Measurements from ENCODE around the gene RASAL3. TPM values are rescaled to one million over a fixed set of nuclear protein-coding genes. Genes with fewer than 3 reads are reported as not detected.

RASAL3 gene
- total RNA-seq, 1 donor from 2014 or later = not detected

DNA sequence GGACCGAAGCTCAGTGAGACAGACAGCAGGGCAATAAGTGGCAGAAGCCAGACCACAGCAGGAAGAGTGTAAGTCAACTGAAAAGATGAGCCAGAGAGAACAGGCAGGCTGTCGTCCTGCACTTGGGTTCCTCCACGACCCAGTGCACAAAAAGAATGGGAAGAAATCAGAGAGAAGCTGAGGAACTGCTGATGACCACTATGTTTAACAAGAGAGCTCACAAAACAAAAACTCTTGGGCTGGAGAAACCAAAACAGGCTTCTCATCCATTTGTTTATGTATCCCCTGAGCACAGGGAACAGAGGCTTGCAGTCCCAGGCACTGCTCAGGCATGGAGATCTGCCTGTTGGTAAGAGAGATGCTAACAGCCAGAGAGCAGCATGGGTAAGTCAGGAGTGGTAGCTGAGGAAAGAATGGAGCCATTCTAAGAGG is 59.5 kb downstream of the RASAL3 start:
- H3K36me3 Mint-ChIP-seq (ENCODE audit: unreplicated experiment) = peaks cover 22% of the 10 kb centered on the region
- TF ChIP-seq, protein P1, sequence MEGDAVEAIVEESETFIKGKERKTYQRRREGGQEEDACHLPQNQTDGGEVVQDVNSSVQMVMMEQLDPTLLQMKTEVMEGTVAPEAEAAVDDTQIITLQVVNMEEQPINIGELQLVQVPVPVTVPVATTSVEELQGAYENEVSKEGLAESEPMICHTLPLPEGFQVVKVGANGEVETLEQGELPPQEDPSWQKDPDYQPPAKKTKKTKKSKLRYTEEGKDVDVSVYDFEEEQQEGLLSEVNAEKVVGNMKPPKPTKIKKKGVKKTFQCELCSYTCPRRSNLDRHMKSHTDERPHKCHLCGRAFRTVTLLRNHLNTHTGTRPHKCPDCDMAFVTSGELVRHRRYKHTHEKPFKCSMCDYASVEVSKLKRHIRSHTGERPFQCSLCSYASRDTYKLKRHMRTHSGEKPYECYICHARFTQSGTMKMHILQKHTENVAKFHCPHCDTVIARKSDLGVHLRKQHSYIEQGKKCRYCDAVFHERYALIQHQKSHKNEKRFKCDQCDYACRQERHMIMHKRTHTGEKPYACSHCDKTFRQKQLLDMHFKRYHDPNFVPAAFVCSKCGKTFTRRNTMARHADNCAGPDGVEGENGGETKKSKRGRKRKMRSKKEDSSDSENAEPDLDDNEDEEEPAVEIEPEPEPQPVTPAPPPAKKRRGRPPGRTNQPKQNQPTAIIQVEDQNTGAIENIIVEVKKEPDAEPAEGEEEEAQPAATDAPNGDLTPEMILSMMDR (IDR thresholded peaks at IDR 0.05) = no peak
- no peak for DNase-seq (ENCODE audit: extremely low spot score, unreplicated experiment)
- H3K27me3 Mint-ChIP-seq (ENCODE audit: unreplicated experiment) = no peaks in the 10 kb centered on the region
- H3K4me1 Mint-ChIP-seq (ENCODE audit: unreplicated experiment) = peaks cover 24% of the 10 kb centered on the region
- no peak overlapping the region for H3K4me3 Mint-ChIP-seq (ENCODE audit: unreplicated experiment)
- no peaks in the 10 kb centered on the region for H3K9me3 Mint-ChIP-seq (ENCODE audit: unreplicated experiment)
- peak overlapping the region; percentile 35 for H3K27ac Mint-ChIP-seq (ENCODE audit: unreplicated experiment)

DNA sequence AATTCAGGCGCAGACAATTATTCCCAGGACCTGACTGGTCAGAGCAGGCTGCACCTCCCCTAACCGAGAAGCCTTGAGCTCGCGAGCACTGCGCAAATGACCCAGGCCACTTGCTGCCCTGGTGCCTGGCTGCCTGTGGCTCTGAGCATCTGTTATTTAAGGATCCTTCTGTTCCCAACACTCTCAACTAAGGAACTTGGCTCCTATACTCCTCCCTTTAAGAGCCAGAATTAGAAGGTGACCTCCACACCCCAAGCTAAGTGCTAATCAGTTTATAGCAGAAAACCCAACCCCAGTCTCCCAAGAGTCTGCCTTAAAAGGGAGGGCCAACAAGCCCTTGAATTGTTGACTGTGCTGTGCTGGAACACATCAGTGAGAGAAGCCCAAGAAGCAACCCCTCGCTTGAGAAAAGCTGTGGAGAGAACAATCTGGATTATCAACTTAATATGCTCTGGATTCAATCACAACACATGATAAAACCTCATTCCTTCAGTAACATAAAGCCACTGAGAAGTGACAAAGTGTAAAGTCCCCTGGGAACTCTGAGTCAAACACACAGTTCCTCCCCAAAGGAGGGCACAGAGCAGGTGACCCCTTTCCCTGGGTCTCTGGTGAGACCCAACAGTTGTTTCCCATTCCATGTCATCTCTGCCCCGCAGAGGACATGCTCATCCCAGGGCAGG is 60.1 kb downstream of the RASAL3 start:
- H3K27me3 Mint-ChIP-seq (ENCODE audit: unreplicated experiment) = no peaks in the 10 kb centered on the region
- DNase-seq (ENCODE audit: extremely low spot score, unreplicated experiment) = no peak
- no peaks in the 10 kb centered on the region for H3K9me3 Mint-ChIP-seq (ENCODE audit: unreplicated experiment)
- H3K27ac Mint-ChIP-seq (ENCODE audit: unreplicated experiment) = no peak overlapping the region
- H3K36me3 Mint-ChIP-seq (ENCODE audit: unreplicated experiment) = peaks cover 19% of the 10 kb centered on the region
- TF ChIP-seq, protein P1 (IDR thresholded peaks at IDR 0.05) = no peak
- no peak overlapping the region for H3K4me3 Mint-ChIP-seq (ENCODE audit: unreplicated experiment)
- peaks cover 23% of the 10 kb centered on the region for H3K4me1 Mint-ChIP-seq (ENCODE audit: unreplicated experiment)

DNA sequence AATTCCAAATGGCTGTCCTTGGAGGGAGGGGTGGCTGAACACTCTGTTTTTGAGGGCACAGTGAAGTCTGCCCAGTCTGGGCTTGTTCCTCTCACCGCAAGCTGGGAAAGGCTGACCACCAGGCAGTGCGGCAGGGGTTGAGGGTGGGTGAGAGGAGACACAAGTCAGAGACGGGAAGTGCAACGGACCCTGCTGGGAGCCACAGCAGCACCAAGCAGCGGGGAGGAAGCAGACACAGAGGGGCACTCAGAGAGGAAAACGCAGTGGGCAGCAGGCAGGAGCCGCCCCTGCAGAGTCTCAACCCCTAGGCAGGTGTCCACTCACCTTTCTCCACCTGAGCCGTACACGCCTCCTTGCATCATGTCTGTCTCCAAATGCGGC is 61.2 kb downstream of the RASAL3 start:
- Mint-ChIP-seq H3K27me3 (ENCODE audit: unreplicated experiment) (no peaks in the 10 kb centered on the region), H3K9me3 (ENCODE audit: unreplicated experiment) (no peaks in the 10 kb centered on the region), H3K27ac (ENCODE audit: unreplicated experiment) (no peak overlapping the region), H3K36me3 (ENCODE audit: unreplicated experiment) (peaks cover 17% of the 10 kb centered on the region), H3K4me1 (ENCODE audit: unreplicated experiment) (peaks cover 21% of the 10 kb centered on the region), H3K4me3 (ENCODE audit: unreplicated experiment) (no peak overlapping the region)
- DNase-seq (ENCODE audit: extremely low spot score, unreplicated experiment) = no peak
- TF ChIP-seq, protein P1 (IDR thresholded peaks at IDR 0.05) = no peak

DNA sequence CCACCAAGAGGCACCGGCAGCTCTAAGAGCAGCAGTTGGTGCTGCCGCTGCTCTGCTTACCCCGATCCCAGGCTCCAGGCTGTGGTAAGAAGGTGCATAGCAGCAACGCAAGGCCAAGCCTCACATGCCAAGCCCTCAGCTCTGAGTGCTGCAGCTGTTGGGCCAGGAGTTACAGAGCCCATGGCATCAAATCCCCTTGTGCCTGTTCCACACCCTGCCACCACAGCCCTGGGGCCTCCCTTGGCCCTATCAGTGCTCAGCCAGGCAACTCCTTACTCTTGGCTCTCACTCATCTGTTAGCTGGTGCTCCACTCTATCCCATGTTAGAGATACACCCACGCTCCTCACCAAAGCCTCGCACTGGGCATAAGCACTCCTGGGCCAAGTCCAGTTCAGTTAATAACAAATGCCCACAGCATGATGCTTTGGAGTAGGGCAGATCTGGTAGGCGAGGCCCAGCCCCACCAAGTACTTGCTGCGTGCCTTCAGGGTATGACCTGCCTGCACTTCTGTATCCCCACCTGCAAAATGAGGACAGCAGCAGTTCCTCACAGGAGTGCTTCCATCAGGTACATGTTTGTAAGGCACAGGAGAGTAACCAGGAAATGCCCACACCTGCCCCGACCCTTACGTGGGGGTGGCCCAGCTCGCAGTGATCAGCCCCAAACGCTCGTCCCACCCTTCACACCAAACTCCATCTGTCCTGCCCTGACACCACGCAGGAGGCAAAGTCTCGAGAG is 61.8 kb downstream of the RASAL3 start:
- Mint-ChIP-seq H3K27ac (ENCODE audit: unreplicated experiment) (no peak overlapping the region), H3K36me3 (ENCODE audit: unreplicated experiment) (peaks cover 20% of the 10 kb centered on the region), H3K4me1 (ENCODE audit: unreplicated experiment) (peaks cover 19% of the 10 kb centered on the region), H3K9me3 (ENCODE audit: unreplicated experiment) (no peaks in the 10 kb centered on the region), H3K27me3 (ENCODE audit: unreplicated experiment) (no peaks in the 10 kb centered on the region), H3K4me3 (ENCODE audit: unreplicated experiment) (no peak overlapping the region)
- no peak for DNase-seq (ENCODE audit: extremely low spot score, unreplicated experiment)
- TF ChIP-seq, protein P1 (IDR thresholded peaks at IDR 0.05) = no peak

Small RNA genes lying within 50 kb of the gene (microRNA-seq; reads per million reads assigned to microRNA genes)
- not detected for gene MIR1470 (ENCODE audit: unreplicated experiment)

Other genes with a start within 250 kb of the RASAL3 start
- not detected in 2 replicates for gene EPHX3, start 232.1 kb downstream of the RASAL3 start, total RNA-seq
- gene BRD4, start 132.0 kb downstream of the RASAL3 start, total RNA-seq = 142 and 143 TPM in 2 replicates
- 34.2 and 36.9 TPM in 2 replicates for gene AKAP8, start 84.8 kb downstream of the RASAL3 start, total RNA-seq
- gene AKAP8L, start 45.6 kb downstream of the RASAL3 start, total RNA-seq = 96.2 and 104 TPM in 2 replicates
- gene WIZ, start 14.6 kb downstream of the RASAL3 start, total RNA-seq = 52.4 and 55.0 TPM in 2 replicates
- gene PGLYRP2, start 15.0 kb upstream of the RASAL3 start, total RNA-seq = not detected in 2 replicates
- gene CYP4F22, start 44.0 kb upstream of the RASAL3 start, total RNA-seq = not detected in 2 replicates
- not detected in 2 replicates for gene CYP4F8, start 150.7 kb upstream of the RASAL3 start, total RNA-seq
- gene CYP4F3, start 176.4 kb upstream of the RASAL3 start, total RNA-seq = not detected in 2 replicates
- not detected in 2 replicates for gene CYP4F12, start 208.5 kb upstream of the RASAL3 start, total RNA-seq